ENCODE measurements around the gene CCDC190.

DNA sequence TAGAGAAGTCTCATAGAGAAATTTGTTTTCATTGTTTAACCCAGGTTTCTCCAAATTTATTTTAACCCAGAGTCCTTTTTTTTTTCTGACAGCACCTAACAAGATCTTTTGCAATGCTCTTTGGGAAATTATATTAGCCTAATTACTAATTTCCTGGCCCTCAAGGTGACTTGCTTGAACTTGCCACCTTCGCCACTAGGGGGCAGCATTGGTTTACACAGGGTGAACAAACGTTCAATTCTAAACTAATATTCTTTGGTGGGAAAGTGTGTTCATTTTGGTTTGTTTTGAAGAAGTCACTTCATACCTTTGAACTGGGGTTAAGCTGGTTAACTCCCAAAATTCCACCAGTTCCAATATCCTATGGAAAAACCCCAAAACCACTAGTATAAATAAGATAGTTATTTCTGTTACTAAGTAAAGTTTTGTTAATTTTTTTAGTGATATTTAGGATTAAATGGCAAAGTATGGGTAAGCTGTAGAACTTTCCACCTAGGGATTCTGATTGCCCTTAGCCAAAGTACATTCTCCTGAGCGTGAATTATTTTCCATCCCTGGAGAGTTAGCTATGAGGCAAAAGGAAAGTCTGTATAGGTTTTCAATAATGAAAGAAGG lies 13.0 kb downstream of the CCDC190 start:
- TF ChIP-seq CTCF (IDR thresholded peaks at IDR 0.05; ENCODE audit: low read depth, low read length) (peak; percentile 78), POLR2A (IDR thresholded peaks at IDR 0.05; ENCODE audit: extremely low read depth, insufficient read length) (no peak)
- TF ChIP-seq, protein P1, sequence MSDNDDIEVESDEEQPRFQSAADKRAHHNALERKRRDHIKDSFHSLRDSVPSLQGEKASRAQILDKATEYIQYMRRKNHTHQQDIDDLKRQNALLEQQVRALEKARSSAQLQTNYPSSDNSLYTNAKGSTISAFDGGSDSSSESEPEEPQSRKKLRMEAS (IDR thresholded peaks at IDR 0.05; ENCODE audit: low read depth, low read length) = no peak

All from NB4 (cell line).